ENCODE data around the gene TBX3.

Gene TBX3

GRCh38 chr12:114682785-114683708 is 928 bp downstream of the TBX3 start:
- DNase-seq (ENCODE audit: low spot score), result peak; percentile 35

GRCh38 chr12:114682106-114682784 is 1.7 kb downstream of the TBX3 start:
- no peak for DNase-seq (ENCODE audit: low spot score)

- peak; percentile 26 for DNase-seq (ENCODE audit: low spot score)
Observed at GRCh38 chr12:114681116-114681871, 2.7 kb downstream of the TBX3 start.

GRCh38 chr12:114680604-114681069 is 3.3 kb downstream of the TBX3 start:
- DNase-seq (ENCODE audit: low spot score), result no peak

GRCh38 chr12:114679942-114680341 is 4.0 kb downstream of the TBX3 start:
- DNase-seq (ENCODE audit: low spot score), result no peak

GRCh38 chr12:114679452-114679875 is 4.5 kb downstream of the TBX3 start:
- no peak for DNase-seq (ENCODE audit: low spot score)

GRCh38 chr12:114678718-114679117 is 5.3 kb downstream of the TBX3 start:
- DNase-seq (ENCODE audit: low spot score), result no peak

- DNase-seq (ENCODE audit: low spot score), result no peak
Observed at GRCh38 chr12:114678028-114678427, 5.9 kb downstream of the TBX3 start.

- no peak for DNase-seq (ENCODE audit: low spot score)
Observed at GRCh38 chr12:114676142-114676741, 7.7 kb downstream of the TBX3 start.

GRCh38 chr12:114674251-114675047 is 9.5 kb downstream of the TBX3 start:
- no peak for DNase-seq (ENCODE audit: low spot score)

GRCh38 chr12:114673901-114674250 is 10.1 kb downstream of the TBX3 start:
- DNase-seq (ENCODE audit: low spot score), result no peak

- no peak for DNase-seq (ENCODE audit: low spot score)
Observed at GRCh38 chr12:114673169-114673833, 10.7 kb downstream of the TBX3 start.

GRCh38 chr12:114672817-114673168 is 11.2 kb downstream of the TBX3 start:
- DNase-seq (ENCODE audit: low spot score), result no peak

GRCh38 chr12:114671443-114672411 is 12.2 kb downstream of the TBX3 start:
- no peak for DNase-seq (ENCODE audit: low spot score)

GRCh38 chr12:114671066-114671442 is 12.9 kb downstream of the TBX3 start:
- no peak for DNase-seq (ENCODE audit: low spot score)

- no peak for DNase-seq (ENCODE audit: low spot score)
Observed at GRCh38 chr12:114670291-114670980, 13.5 kb downstream of the TBX3 start.

- no peak for DNase-seq (ENCODE audit: low spot score)
Observed at GRCh38 chr12:114669401-114670290, 14.3 kb downstream of the TBX3 start.

GRCh38 chr12:114668886-114669288 is 15.1 kb downstream of the TBX3 start:
- no peak for DNase-seq (ENCODE audit: low spot score)

Measured in SW480 (cell line).